HepG2 (cell line): ENCODE measurements around the gene MCM3AP. TPM values are rescaled to one million over a fixed set of nuclear protein-coding genes. Genes with fewer than 3 reads are reported as not detected.

Source experiments
- AHDC1 ChIP-seq: sonication (generic); formaldehyde crosslinking; IDR thresholded peaks from 2 replicates; pipeline ENCODE4 v1.5.1; 2020; ENCODE audit warnings: mild to moderate bottlenecking, missing genetic modification reagents, borderline replicate concordance
- AHR ChIP-seq: IDR thresholded peaks from 2 replicates; pipeline ENCODE4 v1.6.1; 2018; ENCODE audit warnings: missing genetic modification reagents, missing compliant biosample characterization
- CCAR2 ChIP-seq: fragments of 200-400 bp; formaldehyde crosslinking; optimal IDR thresholded peaks from 2 replicates; pipeline ENCODE3; 2018; ENCODE audit warnings: low read depth, mild to moderate bottlenecking, low read length, moderate library complexity
- FOXO4 ChIP-seq: sonication (generic); formaldehyde crosslinking; conservative IDR thresholded peaks from 2 replicates; pipeline ENCODE4 v1.8.1; 2023; ENCODE audit warnings: missing genetic modification reagents
- HDAC6 ChIP-seq: fragments of 200-600 bp; sonication (generic); IDR thresholded peaks from 2 replicates; pipeline ENCODE4 v1.7.0; 2017; ENCODE audit warnings: mild to moderate bottlenecking, antibody characterized with exemption, low read length, low read depth
- JUNB ChIP-seq: sonication (generic); formaldehyde crosslinking; IDR thresholded peaks from 2 replicates; pipeline ENCODE4 v1.8.0; 2022; ENCODE audit warnings: missing genetic modification reagents, mild to moderate bottlenecking, borderline replicate concordance
- RARA ChIP-seq: IDR thresholded peaks from 2 replicates; pipeline ENCODE4 v1.6.1; 2016; ENCODE audit warnings: missing genetic modification reagents, missing compliant biosample characterization
- SCMH1 ChIP-seq: sonication (generic); formaldehyde crosslinking; IDR thresholded peaks from 2 replicates; pipeline ENCODE4 v1.9.0; 2021; ENCODE audit warnings: missing genetic modification reagents, mild to moderate bottlenecking, borderline replicate concordance
- TEAD3 ChIP-seq: optimal IDR thresholded peaks from 2 replicates; pipeline ENCODE3; 2016; ENCODE audit warnings: borderline replicate concordance
- USF2 ChIP-seq, 2 experiments: sonication (generic) in 1 of 2; formaldehyde crosslinking in 1 of 2; IDR thresholded peaks; 2 replicates each; pipeline versions ENCODE4 v1.5.1 to v1.6.1; 2011 to 2020; ENCODE audit warnings: borderline replicate concordance in 1 of 2, low read depth in 1 of 2, low read length in 1 of 2, mild to moderate bottlenecking in 1 of 2, missing genetic modification reagents in 1 of 2, moderate library complexity in 1 of 2
- ZNF260 ChIP-seq: sonication (generic); formaldehyde crosslinking; IDR thresholded peaks from 2 replicates; pipeline ENCODE4 v1.4.0; 2020; ENCODE audit warnings: missing genetic modification reagents, low read depth, mild to moderate bottlenecking, borderline replicate concordance
- ZNF326 ChIP-seq: sonication (generic); formaldehyde crosslinking; IDR thresholded peaks from 2 replicates; pipeline ENCODE4 v1.4.0; 2020; ENCODE audit warnings: missing genetic modification reagents, borderline replicate concordance
- ZNF331 ChIP-seq: sonication (generic); formaldehyde crosslinking; IDR thresholded peaks from 2 replicates; pipeline ENCODE4 v1.4.0; 2020; ENCODE audit warnings: missing genetic modification reagents
- ZNF513 ChIP-seq: sonication (generic); formaldehyde crosslinking; conservative IDR thresholded peaks from 2 replicates; pipeline ENCODE4 v1.5.0; 2020; ENCODE audit warnings: missing genetic modification reagents
- ZNF556 ChIP-seq: sonication (generic); formaldehyde crosslinking; IDR thresholded peaks from 2 replicates; pipeline ENCODE4 v1.4.0; 2020; ENCODE audit warnings: mild to moderate bottlenecking, missing genetic modification reagents, borderline replicate concordance
- ZNF747 ChIP-seq: sonication (generic); formaldehyde crosslinking; IDR thresholded peaks from 2 replicates; pipeline ENCODE4 v1.8.1; 2023; ENCODE audit warnings: missing genetic modification reagents, mild to moderate bottlenecking, borderline replicate concordance
- ZNF772 ChIP-seq: sonication (generic); formaldehyde crosslinking; IDR thresholded peaks from 2 replicates; pipeline ENCODE4 v1.5.0; 2020; ENCODE audit warnings: mild to moderate bottlenecking, missing genetic modification reagents
- ZSCAN22 ChIP-seq: sonication (generic); formaldehyde crosslinking; IDR thresholded peaks from 2 replicates; pipeline ENCODE4 v1.4.0; 2020; ENCODE audit warnings: mild to moderate bottlenecking, missing genetic modification reagents
- polyA plus RNA-seq, 8 experiments: library from polyadenylated mRNA; depleted of rRNA in 3 of 8; stranded (reverse) in 7 of 8; unstranded in 1 of 8; fragments of >200 nt; fragmentation: Illumina TruSeq in 4 of 8; extraction: Trizol in 4 of 8; gene quantifications; 2 replicates each; pipeline versions ENCODE4 v1.2.1 to v1.2.3, GENCODE V29; 2011 to 2016; ENCODE audit warnings: low read depth in 4 of 8, missing spikeins in 1 of 8, mixed read lengths in 1 of 8; ENCODE audit not compliant: insufficient read depth in 1 of 8
- total RNA-seq, 5 experiments: library from RNA; depleted of rRNA; stranded (reverse); fragments of >200 nt; fragmentation: Illumina TruSeq; extraction: Trizol; gene quantifications; 2 replicates each; pipeline ENCODE4 v1.2.3, GENCODE V29; 2016; ENCODE audit warnings: low read depth in 1 of 5

MCM3AP gene
- total and polyA plus RNA-seq, 2 of the 13 experiments (the other 11 are each of a cell fraction or from before 2014, with no cell fraction given), result 27.0 to 54.7 TPM

GRCh38 chr21:46229133-46229922, 56.1 kb downstream of the MCM3AP start (continued):
- TF ChIP-seq TEAD3 (CRISPR knock-in tag) (no peak), ZNF747 (CRISPR knock-in tag) (no peak), RARA (CRISPR knock-in tag) (no peak), AHDC1 (CRISPR knock-in tag) (no peak), JUNB (no peak), ZSCAN22 (no peak), ZNF556 (CRISPR knock-in tag) (0 out of 2 replicates have a peak, but pooled peaks have one; percentile 56), ZNF326 (no peak), SCMH1 (CRISPR knock-in tag) (no peak), ZNF331 (CRISPR knock-in tag) (no peak), AHR (CRISPR knock-in tag) (no peak), USF2 (IDR thresholded peaks at IDR 0.05; ENCODE audit: low read depth, low read length) (no peak), USF2 (CRISPR knock-in tag; IDR thresholded peaks at IDR 0.05; ENCODE audit: borderline replicate concordance) (no peak), ZNF513 (CRISPR knock-in tag) (no peak), CCAR2 (no peak), HDAC6 (no peak), ZNF260 (CRISPR knock-in tag) (no peak), FOXO4 (CRISPR knock-in tag) (no peak), ZNF772 (CRISPR knock-in tag) (no peak)
